ENCODE results near the gene MRPL52. TPM values are rescaled to one million over a fixed set of nuclear protein-coding genes. Genes with fewer than 3 reads are reported as not detected.

Gene MRPL52
- total RNA-seq, 4 donors from 2014 or later: 24.8 to 230 (median 41.4) TPM

DNA sequence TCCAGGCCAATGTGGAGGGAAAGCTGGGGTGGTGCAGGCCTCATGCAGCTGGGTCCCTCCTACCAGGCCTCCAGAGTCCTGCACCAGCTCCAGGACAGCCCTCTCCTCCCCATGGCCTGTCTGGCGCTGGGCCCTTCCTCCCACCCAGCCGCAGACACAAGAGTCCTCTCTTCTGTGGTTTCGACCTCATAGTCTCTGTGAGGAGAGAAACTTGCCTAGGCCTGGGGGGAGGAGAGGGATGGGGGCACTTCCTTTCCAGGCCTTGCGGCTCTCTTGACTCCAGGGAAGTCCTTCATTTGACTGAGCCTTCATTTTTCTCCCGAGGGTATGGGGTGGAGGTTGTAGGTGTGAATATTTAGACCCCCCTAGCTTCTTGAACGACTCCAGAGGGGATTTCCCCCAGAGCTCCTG, 8.9 kb downstream of the MRPL52 start:
- peak in 1 of 2 donors; percentile 85 for DNase-seq (ENCODE audit: low spot score in 2 of 2)
- intact Hi-C loops (cut with DNase I; ENCODE audit: low total_unique reads): no loop called here
- 2 to 9% methylated on average over 6 of the region's 6 CpGs for WGBS, 2 donors

DNA sequence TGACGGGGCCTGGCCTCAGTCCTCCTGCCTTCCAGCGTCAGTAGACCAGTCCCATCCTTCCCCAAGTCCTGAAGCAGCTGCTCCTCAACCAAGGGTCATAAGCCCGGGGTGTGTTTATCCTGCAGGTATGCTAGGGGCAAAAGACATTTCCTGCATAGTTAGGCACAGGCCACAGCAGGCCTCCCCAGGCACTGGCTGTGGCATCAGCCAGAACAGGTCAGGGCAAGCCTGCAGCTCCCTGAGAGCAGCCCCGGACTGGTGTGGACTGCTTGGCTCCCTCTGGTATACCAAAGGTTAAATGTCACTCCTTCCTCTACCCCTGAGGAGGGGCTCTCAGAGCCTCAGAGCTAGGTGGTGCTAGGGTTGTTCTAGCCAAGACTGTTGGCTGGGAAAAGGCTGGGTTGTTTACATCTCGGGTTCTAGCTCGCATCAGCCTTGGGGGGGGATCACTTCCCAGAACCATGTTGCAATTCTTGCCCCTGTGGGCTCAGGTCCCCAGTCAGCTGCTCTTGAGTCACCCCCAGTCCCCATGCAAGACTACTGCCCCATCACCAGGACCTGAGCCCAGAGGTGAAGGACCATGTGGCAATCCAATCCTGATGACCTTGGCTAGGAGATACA, 9.6 kb downstream of the MRPL52 start:
- intact Hi-C loops (cut with DNase I; ENCODE audit: low total_unique reads): no loop called here
- peak overlapping the region; percentile 63 for H3K4me3 ChIP-seq (ENCODE audit: low read depth, poor library complexity, severe bottlenecking)
- TF ChIP-seq POLR2A (IDR thresholded peaks at IDR 0.05): no peak
- TF ChIP-seq, protein P1, sequence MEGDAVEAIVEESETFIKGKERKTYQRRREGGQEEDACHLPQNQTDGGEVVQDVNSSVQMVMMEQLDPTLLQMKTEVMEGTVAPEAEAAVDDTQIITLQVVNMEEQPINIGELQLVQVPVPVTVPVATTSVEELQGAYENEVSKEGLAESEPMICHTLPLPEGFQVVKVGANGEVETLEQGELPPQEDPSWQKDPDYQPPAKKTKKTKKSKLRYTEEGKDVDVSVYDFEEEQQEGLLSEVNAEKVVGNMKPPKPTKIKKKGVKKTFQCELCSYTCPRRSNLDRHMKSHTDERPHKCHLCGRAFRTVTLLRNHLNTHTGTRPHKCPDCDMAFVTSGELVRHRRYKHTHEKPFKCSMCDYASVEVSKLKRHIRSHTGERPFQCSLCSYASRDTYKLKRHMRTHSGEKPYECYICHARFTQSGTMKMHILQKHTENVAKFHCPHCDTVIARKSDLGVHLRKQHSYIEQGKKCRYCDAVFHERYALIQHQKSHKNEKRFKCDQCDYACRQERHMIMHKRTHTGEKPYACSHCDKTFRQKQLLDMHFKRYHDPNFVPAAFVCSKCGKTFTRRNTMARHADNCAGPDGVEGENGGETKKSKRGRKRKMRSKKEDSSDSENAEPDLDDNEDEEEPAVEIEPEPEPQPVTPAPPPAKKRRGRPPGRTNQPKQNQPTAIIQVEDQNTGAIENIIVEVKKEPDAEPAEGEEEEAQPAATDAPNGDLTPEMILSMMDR (IDR thresholded peaks at IDR 0.05): no peak
- WGBS, 2 donors: 23 to 26% methylated on average over 6 of the region's 6 CpGs
- peak; percentile 86 to 96 for DNase-seq (ENCODE audit: low spot score in 2 of 2)

More for the DNA sequence above, 8.9 kb downstream of the MRPL52 start:
- H3K4me3 ChIP-seq (ENCODE audit: low read depth, poor library complexity, severe bottlenecking): peak overlapping the region; percentile 63
- TF ChIP-seq POLR2A (IDR thresholded peaks at IDR 0.05): no peak
- TF ChIP-seq, protein P1 (IDR thresholded peaks at IDR 0.05): no peak

DNA sequence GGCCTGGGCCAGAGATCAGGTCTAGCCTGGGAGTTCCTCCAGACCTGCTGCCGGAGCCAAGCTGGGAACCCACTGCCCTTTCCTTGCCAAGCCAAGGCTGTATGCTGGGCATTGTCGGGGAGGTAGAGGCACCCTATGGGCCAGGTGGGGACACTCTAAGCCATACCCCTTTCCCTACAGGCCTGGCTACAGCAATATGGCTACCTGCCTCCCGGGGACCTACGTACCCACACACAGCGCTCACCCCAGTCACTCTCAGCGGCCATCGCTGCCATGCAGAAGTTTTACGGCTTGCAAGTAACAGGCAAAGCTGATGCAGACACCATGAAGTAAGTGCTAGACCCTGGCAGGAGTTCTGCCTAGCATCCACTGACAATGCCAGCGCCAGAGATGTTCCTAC, 11.6 kb downstream of the MRPL52 start:
- TF ChIP-seq, protein P1 (IDR thresholded peaks at IDR 0.05): no peak
- no peak for TF ChIP-seq POLR2A (IDR thresholded peaks at IDR 0.05)
- intact Hi-C loops (cut with DNase I; ENCODE audit: low total_unique reads): no loop called here
- DNase-seq (ENCODE audit: low spot score in 2 of 2): peak in 1 of 2 donors; percentile 80
- H3K4me3 ChIP-seq (ENCODE audit: low read depth, poor library complexity, severe bottlenecking): no peak overlapping the region
- 88 to 94% methylated on average over 9 of the region's 9 CpGs for WGBS, 2 donors

DNA sequence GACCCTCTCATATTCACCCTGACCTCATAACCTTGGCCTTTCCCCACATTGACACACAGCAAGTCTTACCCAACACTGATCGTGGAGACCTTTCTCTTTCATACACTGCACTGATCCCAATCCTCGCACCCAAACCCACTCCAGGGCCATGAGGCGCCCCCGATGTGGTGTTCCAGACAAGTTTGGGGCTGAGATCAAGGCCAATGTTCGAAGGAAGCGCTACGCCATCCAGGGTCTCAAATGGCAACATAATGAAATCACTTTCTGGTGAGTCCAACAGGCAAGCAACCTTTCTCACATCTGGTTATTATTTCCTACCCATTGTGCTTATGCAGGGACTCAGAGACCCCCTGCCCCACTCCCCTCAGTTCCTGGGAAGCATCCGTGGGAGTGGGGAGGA, 12.1 kb downstream of the MRPL52 start:
- H3K4me3 ChIP-seq (ENCODE audit: low read depth, poor library complexity, severe bottlenecking): no peak overlapping the region
- WGBS, 2 donors: 90 to 92% methylated on average over 8 of the region's 8 CpGs
- intact Hi-C loops (cut with DNase I; ENCODE audit: low total_unique reads): no loop called here
- DNase-seq (ENCODE audit: low spot score in 2 of 2): peak in 1 of 2 donors; percentile 58
- TF ChIP-seq, protein P1 (IDR thresholded peaks at IDR 0.05): no peak
- TF ChIP-seq POLR2A (IDR thresholded peaks at IDR 0.05): no peak

DNA sequence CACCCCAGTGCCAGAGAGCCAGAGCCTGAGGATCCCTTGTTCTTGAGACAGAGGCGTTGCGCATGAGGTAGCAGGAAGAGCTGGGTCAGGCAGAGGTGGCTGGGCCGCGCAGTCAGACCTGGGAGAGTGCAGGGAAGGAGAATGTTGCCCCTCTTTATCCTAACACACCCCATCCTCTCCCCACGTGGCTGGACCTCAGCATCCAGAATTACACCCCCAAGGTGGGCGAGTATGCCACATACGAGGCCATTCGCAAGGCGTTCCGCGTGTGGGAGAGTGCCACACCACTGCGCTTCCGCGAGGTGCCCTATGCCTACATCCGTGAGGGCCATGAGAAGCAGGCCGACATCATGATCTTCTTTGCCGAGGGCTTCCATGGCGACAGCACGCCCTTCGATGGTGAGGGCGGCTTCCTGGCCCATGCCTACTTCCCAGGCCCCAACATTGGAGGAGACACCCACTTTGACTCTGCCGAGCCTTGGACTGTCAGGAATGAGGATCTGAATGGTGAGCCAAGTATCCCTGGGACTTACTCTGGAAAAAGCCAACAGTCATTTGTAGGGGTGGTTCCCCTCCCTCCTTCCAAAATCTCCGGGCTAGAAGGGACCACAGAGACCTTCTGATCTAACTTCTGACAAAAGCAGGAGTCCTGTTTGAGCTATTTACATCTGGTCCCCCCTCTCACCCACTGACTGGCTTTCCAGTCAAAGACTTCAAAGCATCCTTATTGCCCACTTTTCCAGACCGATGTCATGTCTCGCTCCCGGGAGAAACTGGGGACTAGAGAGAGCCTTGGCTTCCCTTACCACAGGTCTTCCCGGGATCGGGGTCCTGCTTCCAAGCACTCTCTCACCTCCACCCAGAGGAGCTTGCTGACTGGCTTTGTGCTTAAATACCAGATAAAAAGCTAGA, 12.8 kb downstream of the MRPL52 start:
- TF ChIP-seq, protein P1 (IDR thresholded peaks at IDR 0.05): no peak
- no peak for TF ChIP-seq POLR2A (IDR thresholded peaks at IDR 0.05)
- WGBS, 2 donors: 79 to 82% methylated on average over 28 of the region's 28 CpGs
- no peak overlapping the region for H3K4me3 ChIP-seq (ENCODE audit: low read depth, poor library complexity, severe bottlenecking)
- intact Hi-C loops (cut with DNase I; ENCODE audit: low total_unique reads): no loop called here
- DNase-seq (ENCODE audit: low spot score in 2 of 2): peak in 1 of 2 donors; percentile 83

Measured in lower leg skin (tissue), 4 donors.